ENCODE data around the gene SPOCK1. TPM values are rescaled to one million over a fixed set of nuclear protein-coding genes. Genes with fewer than 3 reads are reported as not detected.

The SPOCK1 gene
- total RNA-seq, 1 experiment from 2014 or later, result 10.9 TPM

DNA sequence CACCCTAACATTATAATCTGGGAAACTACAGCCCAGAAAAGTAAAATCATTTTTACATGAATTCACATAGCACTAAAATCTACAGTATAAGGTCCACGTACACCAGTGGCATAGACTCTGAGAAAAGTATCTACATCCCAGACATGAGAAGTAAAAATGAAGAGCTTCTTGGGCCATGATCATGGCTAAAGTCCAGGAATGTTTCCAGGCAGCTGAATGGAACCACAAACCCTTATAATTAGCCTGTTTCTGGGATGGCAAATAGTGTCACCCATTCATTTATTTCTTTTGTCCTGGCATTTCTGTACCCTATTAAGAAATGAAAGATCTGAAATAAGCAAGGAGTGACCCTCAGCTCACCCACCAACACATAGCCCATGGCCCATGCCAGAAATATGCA lies 217.9 kb downstream of the SPOCK1 start:
- Histone ChIP-seq H3K56ac (ENCODE audit: insufficient read length, low read depth, low read length) (no peak overlapping the region), H4K91ac (ENCODE audit: insufficient read length, low read depth, low read length) (no peak overlapping the region), H2BK12ac (ENCODE audit: insufficient read length, low read depth, low read length) (no peak overlapping the region), H3K79me2 (ENCODE audit: insufficient read depth, low read length) (no peaks in the 10 kb centered on the region), H3K18ac (ENCODE audit: insufficient read length, low read depth, low read length) (no peak overlapping the region), H2BK5ac (ENCODE audit: insufficient read length, low read length) (no peak overlapping the region), H3K9me3 (ENCODE audit: control insufficient read depth, low read depth, low read length) (no peaks in the 10 kb centered on the region), H2AFZ (ENCODE audit: low read length) (no peak overlapping the region), H3K27ac (ENCODE audit: insufficient read length, low read depth, low read length) (no peak overlapping the region), H2BK120ac (ENCODE audit: low read depth, low read length, poor library complexity, severe bottlenecking) (no peak overlapping the region), H3K9ac (ENCODE audit: extremely low read depth, insufficient read length, low read length) (no peak overlapping the region), H4K20me1 (ENCODE audit: control insufficient read depth, insufficient read depth, insufficient read length) (no peaks in the 10 kb centered on the region), H2BK20ac (ENCODE audit: low read depth, low read length, poor library complexity, severe bottlenecking) (no peak overlapping the region), H3K4me1 (ENCODE audit: insufficient read depth, low read length) (no peaks in the 10 kb centered on the region), H3K4ac (ENCODE audit: low read depth, low read length) (no peak overlapping the region), H2BK15ac (ENCODE audit: low read depth, low read length) (no peak overlapping the region), H3K23me2 (ENCODE audit: insufficient read length, low read depth, low read length, poor library complexity, severe bottlenecking) (no peaks in the 10 kb centered on the region), H3K23ac (ENCODE audit: insufficient read length, low read depth, low read length) (no peak overlapping the region), H3K27me3 (ENCODE audit: insufficient read depth, low read length) (no peaks in the 10 kb centered on the region), H3K4me2 (ENCODE audit: insufficient read depth, insufficient read length, low read length) (no peak overlapping the region), H4K5ac (ENCODE audit: insufficient read length, low read depth, low read length) (no peak overlapping the region), H2AK5ac (ENCODE audit: insufficient read length, low read length) (no peak overlapping the region), H3K14ac (ENCODE audit: insufficient read depth, low read length) (no peak overlapping the region), H4K8ac (replicated peaks; ENCODE audit: insufficient read length, low read depth, low read length) (no peak overlapping the region), H3K79me1 (ENCODE audit: insufficient read depth, low read depth, low read length, poor library complexity, severe bottlenecking) (no peaks in the 10 kb centered on the region), H3T11ph (ENCODE audit: low read length) (no peak overlapping the region)
- Mint-ChIP-seq H3K9me3 (no peaks in the 10 kb centered on the region), H3K36me3 (ENCODE audit: insufficient read depth in 1 of 3, low read depth in 3 of 3) (no peaks in the 10 kb centered on the region), H3K4me1 (peaks cover 9 to 13% of the 10 kb centered on the region in 2 experiments), H3K27me3 (ENCODE audit: low read depth) (no peaks in the 10 kb centered on the region), H3K4me3 (no peak overlapping the region), H3K27ac (no peak overlapping the region)
- no peak for DNase-seq
- no CpG with 5 or more reads among the region's 1 CpG for WGBS (ENCODE audit: extremely low coverage, insufficient read length, low lambda C conversion rate)
- no peak for TF ChIP-seq CTCF (conservative IDR thresholded peaks at IDR 0.05)

Measured in H9 (cell line).